ENCODE results near the gene SERPINC1.

- no peak for TF ChIP-seq POLR2A (IDR thresholded peaks at IDR 0.05)
- no peak for TF ChIP-seq CTCF (IDR thresholded peaks at IDR 0.05)
Measured at GRCh38 chr1:173900427-173900826, 16.7 kb downstream of the SERPINC1 start.

Measured in upper lobe of left lung (tissue), 4 donors.